Esophagus muscularis mucosa (tissue), 3 donors: ENCODE data around the gene APMAP.

ENCODE experiments used
- CTCF ChIP-seq, 3 experiments: fragments of 200-600 bp in 2 of 3; fragments of 450-650 bp in 1 of 3; sonication (generic) in 2 of 3; IDR thresholded peaks; one replicate each; pipeline ENCODE4 v1.5.1; 2017 to 2019; ENCODE audit warnings: antibody characterized with exemption in 3 of 3, mild to moderate bottlenecking in 2 of 3, moderate library complexity in 1 of 3
- POLR2A ChIP-seq: fragments of 450-650 bp; IDR thresholded peaks from one replicate; pipeline ENCODE4 v1.6.1; 2017; ENCODE audit warnings: antibody characterized with exemption, moderate library complexity, mild to moderate bottlenecking, low read depth
- POLR2AphosphoS5 ChIP-seq, 2 donors: sonication (generic); formaldehyde crosslinking; IDR thresholded peaks; one replicate each; pipeline ENCODE4 v1.6.1; 2017; ENCODE audit warnings: antibody characterized with exemption in 2 of 2

GRCh38 chr20:25015986-25016385, 23.4 kb upstream of the APMAP start:
- TF ChIP-seq CTCF (IDR thresholded peaks at IDR 0.05) (no peak), POLR2AphosphoS5 (IDR thresholded peaks at IDR 0.05) (no peak), POLR2A (no peak)
